ENCODE results near the gene TFAP2C.

DNA sequence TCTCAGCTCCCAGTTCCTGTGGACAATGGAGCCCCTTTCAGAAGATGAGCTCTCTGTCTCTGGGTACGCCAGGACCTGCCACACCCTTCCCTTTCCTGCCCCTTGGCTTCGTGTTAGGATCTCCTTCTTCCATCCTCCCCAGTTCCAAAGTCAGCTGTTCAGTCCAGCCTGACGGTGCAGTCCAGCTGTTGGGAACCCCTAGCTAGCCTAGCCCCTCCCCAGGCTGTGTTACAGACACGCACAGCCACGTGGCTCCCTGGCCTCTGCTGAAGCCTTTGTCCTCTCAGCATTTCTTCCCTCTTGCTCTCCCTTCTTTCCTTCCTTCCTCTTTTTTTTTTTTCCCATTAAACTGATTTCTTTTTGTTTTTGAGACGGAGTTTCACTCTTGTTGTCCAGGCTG is 12.4 kb upstream of the TFAP2C start:
- no peak for TF ChIP-seq EZH2 (IDR thresholded peaks at IDR 0.05; ENCODE audit: borderline replicate concordance, low read depth, low read length, severe bottlenecking)
- no peak for TF ChIP-seq CTCF (IDR thresholded peaks at IDR 0.05; ENCODE audit: extremely low read depth in 1 of 2, insufficient read depth in 1 of 2, low read depth in 1 of 2, low read length in 2 of 2)
- TF ChIP-seq FOS (IDR thresholded peaks at IDR 0.05; ENCODE audit: borderline replicate concordance, insufficient read depth, low read length), result no peak
- TF ChIP-seq, protein P1, sequence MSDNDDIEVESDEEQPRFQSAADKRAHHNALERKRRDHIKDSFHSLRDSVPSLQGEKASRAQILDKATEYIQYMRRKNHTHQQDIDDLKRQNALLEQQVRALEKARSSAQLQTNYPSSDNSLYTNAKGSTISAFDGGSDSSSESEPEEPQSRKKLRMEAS (IDR thresholded peaks at IDR 0.05; ENCODE audit: insufficient read depth, insufficient read length), result no peak
- no peak for TF ChIP-seq POLR2A (IDR thresholded peaks at IDR 0.05; ENCODE audit: low read depth, low read length)
- TF ChIP-seq POLR2AphosphoS5 (IDR thresholded peaks at IDR 0.05; ENCODE audit: insufficient read depth, low read depth, low read length), result no peak

Measured in endothelial cell of umbilical vein (primary cell).